Liver (tissue), 9 donors: ENCODE data around the gene AAK1. TPM values are rescaled to one million over a fixed set of nuclear protein-coding genes. Genes with fewer than 3 reads are reported as not detected.
A peak's percentile ranks its signal among the peaks of the same experiment; 100 is the strongest.

Experiments
- DNase-seq: peaks from one replicate; pipeline ENCODE4 v3.0.0-alpha.2; 2017; ENCODE audit warnings: low spot score
- H3K27ac ChIP-seq, 2 donors: one replicate each; pipeline ENCODE4 v1.7.0; 2013; ENCODE audit warnings: inconsistent platforms in 2 of 2, low read length in 2 of 2, control low read depth in 1 of 2, low read depth in 1 of 2, mild to moderate bottlenecking in 1 of 2
- H3K27me3 ChIP-seq, 4 donors: one replicate each; pipeline versions ENCODE4 v1.6.1 to v1.7.0; 2013; ENCODE audit warnings: low read length in 3 of 4, inconsistent platforms in 1 of 4, mild to moderate bottlenecking in 1 of 4, moderate library complexity in 1 of 4; ENCODE audit not compliant: control insufficient read depth in 4 of 4, insufficient read depth in 4 of 4
- H3K36me3 ChIP-seq, 4 donors: one replicate each; pipeline versions ENCODE4 v1.6.1 to v1.7.0; 2013; ENCODE audit warnings: low read length in 3 of 4, mild to moderate bottlenecking in 3 of 4, low read depth in 1 of 4, moderate library complexity in 1 of 4; ENCODE audit not compliant: control insufficient read depth in 4 of 4, insufficient read depth in 3 of 4
- H3K4me1 ChIP-seq, 4 donors: one replicate each; pipeline versions ENCODE4 v1.6.1 to v1.7.0; 2013; ENCODE audit warnings: low read length in 3 of 4, mild to moderate bottlenecking in 3 of 4, moderate library complexity in 1 of 4; ENCODE audit not compliant: control insufficient read depth in 4 of 4, insufficient read depth in 4 of 4
- H3K4me3 ChIP-seq, 3 donors: one replicate each; pipeline versions ENCODE4 v1.6.1 to v1.7.0; 2013; ENCODE audit warnings: low read length in 3 of 3, control low read depth in 1 of 3, low read depth in 1 of 3, mild to moderate bottlenecking in 1 of 3
- H3K9ac ChIP-seq, 2 donors: one replicate each; pipeline ENCODE4 v1.7.0; 2013; ENCODE audit warnings: low read length in 2 of 2, mild to moderate bottlenecking in 2 of 2, moderate library complexity in 2 of 2, control low read depth in 1 of 2, low read depth in 1 of 2
- H3K9me3 ChIP-seq, 4 donors: one replicate each; pipeline versions ENCODE4 v1.6.1 to v1.7.0; 2013; ENCODE audit warnings: low read length in 3 of 4; ENCODE audit not compliant: control insufficient read depth in 4 of 4
- EGR1 ChIP-seq, 2 donors: IDR thresholded peaks; 2 replicates each; pipeline ENCODE4 v1.6.1; 2016 to 2018; ENCODE audit warnings: antibody characterized with exemption in 2 of 2, low read depth in 2 of 2
- FOXA2 ChIP-seq: IDR thresholded peaks from 2 replicates; pipeline ENCODE4 v1.6.1; 2016; ENCODE audit warnings: antibody characterized with exemption
- GABPA ChIP-seq, 2 donors: IDR thresholded peaks in 1 of 2; conservative IDR thresholded peaks in 1 of 2; 2 replicates each; pipeline ENCODE4 v1.6.1; 2016; ENCODE audit warnings: antibody characterized with exemption in 2 of 2, mild to moderate bottlenecking in 1 of 2, moderate library complexity in 1 of 2
- HNF4A ChIP-seq, 2 donors: conservative IDR thresholded peaks; 2 replicates each; pipeline ENCODE4 v1.6.1; 2016; ENCODE audit warnings: antibody characterized with exemption in 2 of 2, mild to moderate bottlenecking in 2 of 2
- HNF4G ChIP-seq: IDR thresholded peaks from 2 replicates; pipeline ENCODE4 v1.6.1; 2016; ENCODE audit warnings: antibody characterized with exemption
- JUND ChIP-seq, 2 donors: IDR thresholded peaks; 2 replicates each; pipeline ENCODE4 v1.6.1; 2016; ENCODE audit warnings: antibody characterized with exemption in 2 of 2
- NR2F2 ChIP-seq: IDR thresholded peaks from 2 replicates; pipeline ENCODE4 v1.6.1; 2016; ENCODE audit warnings: antibody characterized with exemption
- RAD21 ChIP-seq, 2 donors: IDR thresholded peaks; 2 replicates each; pipeline ENCODE4 v1.6.1; 2016; ENCODE audit warnings: antibody characterized with exemption in 2 of 2, mild to moderate bottlenecking in 2 of 2
- RXRA ChIP-seq, 2 donors: IDR thresholded peaks; 2 replicates each; pipeline ENCODE4 v1.6.1; 2017 to 2018; ENCODE audit warnings: antibody characterized with exemption in 2 of 2, mild to moderate bottlenecking in 1 of 2
- TAF1 ChIP-seq: conservative IDR thresholded peaks from 2 replicates; pipeline ENCODE4 v1.6.1; 2016; ENCODE audit warnings: antibody characterized with exemption, mild to moderate bottlenecking
- YY1 ChIP-seq: IDR thresholded peaks from 2 replicates; pipeline ENCODE4 v1.6.1; 2016; ENCODE audit warnings: antibody characterized with exemption, mild to moderate bottlenecking
- ZBTB33 ChIP-seq: IDR thresholded peaks from 2 replicates; pipeline ENCODE4 v1.6.1; 2016; ENCODE audit warnings: antibody characterized with exemption
- WGBS: extraction: QIAGEN DNeasy Blood & Tissue Kit; methylation state at CpG from one replicate; pipeline ENCODE4 v1.1.7; 2013; 5-methylcytosine and 5-hydroxymethylcytosine counted together
- polyA plus RNA-seq, 2 donors: library from polyadenylated mRNA; stranded (reverse) in 1 of 2; unstranded in 1 of 2; fragments of 200-250 nt in 1 of 2; fragments of >200 nt in 1 of 2; fragmentation: Nextera tagmentation in 1 of 2; extraction: Ambion mirVana in 1 of 2; gene quantifications; one replicate each; pipeline versions ENCODE4 v1.2.1 to v1.2.3, GENCODE V29; 2013 to 2015
- total RNA-seq, 2 donors: library from RNA; depleted of rRNA; stranded (reverse); fragments of >200 nt; gene quantifications; one replicate each; pipeline ENCODE4 v1.2.3, GENCODE V29; 2014
- TF ChIP-seq, protein P1 (sequence below): IDR thresholded peaks from 2 replicates; pipeline ENCODE4 v1.6.1; 2016; ENCODE audit warnings: antibody characterized with exemption
- TF ChIP-seq, protein P2 (sequence below): IDR thresholded peaks from 2 replicates; pipeline ENCODE4 v1.6.1; 2016; ENCODE audit warnings: antibody characterized with exemption, mild to moderate bottlenecking
- donor health status: healthy.
- donor health status: healthy.
- donor health status: healthy.
- donor health status: healthy.
- donor health status: healthy.

AAK1 gene
- total and polyA plus RNA-seq, 4 donors, result 3.9 to 14.3 (median 11.3) TPM

DNA sequence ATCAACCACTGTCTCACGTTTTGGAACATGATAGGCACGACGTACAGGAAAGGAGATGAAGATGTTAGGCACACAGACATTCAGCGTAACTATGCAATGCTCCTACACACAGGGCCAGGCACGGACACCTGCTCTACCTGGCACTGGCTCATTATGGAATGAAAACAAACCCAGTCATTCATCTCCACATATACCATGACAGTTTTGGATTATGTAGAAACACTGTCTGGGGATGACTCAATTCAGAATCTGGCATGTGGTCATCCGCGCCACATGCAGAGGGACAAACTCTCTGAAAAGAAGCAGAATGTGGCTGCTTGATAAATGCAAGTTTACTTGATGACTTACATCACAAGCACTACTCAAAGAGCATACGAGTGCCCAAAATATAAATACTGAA is 176.8 kb downstream of the AAK1 start:
- Histone ChIP-seq H3K36me3 (peaks cover 0 to 7% (median 5%) of the 10 kb centered on the region in 4 donors), H3K9ac (no peak overlapping the region), H3K4me3 (no peak overlapping the region), H3K27me3 (no peaks in the 10 kb centered on the region), H3K27ac (no peak overlapping the region), H3K4me1 (no peaks in the 10 kb centered on the region), H3K9me3 (no peaks in the 10 kb centered on the region)
- no peak for TF ChIP-seq FOXA2
- no peak for TF ChIP-seq HNF4G
- no peak for TF ChIP-seq JUND (IDR thresholded peaks at IDR 0.05)
- no peak for TF ChIP-seq HNF4A (conservative IDR thresholded peaks at IDR 0.05)
- TF ChIP-seq, protein P1, sequence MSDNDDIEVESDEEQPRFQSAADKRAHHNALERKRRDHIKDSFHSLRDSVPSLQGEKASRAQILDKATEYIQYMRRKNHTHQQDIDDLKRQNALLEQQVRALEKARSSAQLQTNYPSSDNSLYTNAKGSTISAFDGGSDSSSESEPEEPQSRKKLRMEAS, result no peak
- TF ChIP-seq ZBTB33, result no peak
- no peak for TF ChIP-seq YY1
- no peak for TF ChIP-seq NR2F2
- TF ChIP-seq GABPA (IDR thresholded peaks at IDR 0.05 in 1 of 2, conservative IDR thresholded peaks at IDR 0.05 in 1 of 2), result no peak
- TF ChIP-seq EGR1 (IDR thresholded peaks at IDR 0.05; ENCODE audit: low read depth in 2 of 2), result no peak
- no peak for TF ChIP-seq RAD21 (IDR thresholded peaks at IDR 0.05)
- no peak for TF ChIP-seq RXRA (IDR thresholded peaks at IDR 0.05)
- no peak for DNase-seq
- 96% methylated on average over 8 of the region's 8 CpGs for WGBS

- no peaks in the 10 kb centered on the region for H3K4me1 ChIP-seq
- no peak for DNase-seq
These were observed 177.8 kb downstream of the AAK1 start for GRCh38 chr2:69465513-69466456.

More at GRCh38 chr2:69465513-69466456, 177.8 kb downstream of the AAK1 start:
- Histone ChIP-seq H3K27me3 (no peaks in the 10 kb centered on the region), H3K9ac (no peak overlapping the region), H3K9me3 (no peaks in the 10 kb centered on the region), H3K4me3 (no peak overlapping the region), H3K36me3 (peaks cover 0 to 7% (median 5%) of the 10 kb centered on the region in 4 donors), H3K27ac (no peak overlapping the region)
- 93% methylated on average over 14 of the region's 14 CpGs for WGBS
- TF ChIP-seq FOXA2 (no peak), NR2F2 (peak; percentile 79), TAF1 (no peak)
- TF ChIP-seq, protein P2, sequence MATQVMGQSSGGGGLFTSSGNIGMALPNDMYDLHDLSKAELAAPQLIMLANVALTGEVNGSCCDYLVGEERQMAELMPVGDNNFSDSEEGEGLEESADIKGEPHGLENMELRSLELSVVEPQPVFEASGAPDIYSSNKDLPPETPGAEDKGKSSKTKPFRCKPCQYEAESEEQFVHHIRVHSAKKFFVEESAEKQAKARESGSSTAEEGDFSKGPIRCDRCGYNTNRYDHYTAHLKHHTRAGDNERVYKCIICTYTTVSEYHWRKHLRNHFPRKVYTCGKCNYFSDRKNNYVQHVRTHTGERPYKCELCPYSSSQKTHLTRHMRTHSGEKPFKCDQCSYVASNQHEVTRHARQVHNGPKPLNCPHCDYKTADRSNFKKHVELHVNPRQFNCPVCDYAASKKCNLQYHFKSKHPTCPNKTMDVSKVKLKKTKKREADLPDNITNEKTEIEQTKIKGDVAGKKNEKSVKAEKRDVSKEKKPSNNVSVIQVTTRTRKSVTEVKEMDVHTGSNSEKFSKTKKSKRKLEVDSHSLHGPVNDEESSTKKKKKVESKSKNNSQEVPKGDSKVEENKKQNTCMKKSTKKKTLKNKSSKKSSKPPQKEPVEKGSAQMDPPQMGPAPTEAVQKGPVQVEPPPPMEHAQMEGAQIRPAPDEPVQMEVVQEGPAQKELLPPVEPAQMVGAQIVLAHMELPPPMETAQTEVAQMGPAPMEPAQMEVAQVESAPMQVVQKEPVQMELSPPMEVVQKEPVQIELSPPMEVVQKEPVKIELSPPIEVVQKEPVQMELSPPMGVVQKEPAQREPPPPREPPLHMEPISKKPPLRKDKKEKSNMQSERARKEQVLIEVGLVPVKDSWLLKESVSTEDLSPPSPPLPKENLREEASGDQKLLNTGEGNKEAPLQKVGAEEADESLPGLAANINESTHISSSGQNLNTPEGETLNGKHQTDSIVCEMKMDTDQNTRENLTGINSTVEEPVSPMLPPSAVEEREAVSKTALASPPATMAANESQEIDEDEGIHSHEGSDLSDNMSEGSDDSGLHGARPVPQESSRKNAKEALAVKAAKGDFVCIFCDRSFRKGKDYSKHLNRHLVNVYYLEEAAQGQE, result no peak
